Measurements from ENCODE around the gene CGB8. TPM values are rescaled to one million over a fixed set of nuclear protein-coding genes. Genes with fewer than 3 reads are reported as not detected.

The CGB8 gene
- total RNA-seq, 4 donors from 2014 or later, result not detected

- TF ChIP-seq POLR2A (IDR thresholded peaks at IDR 0.05), result no peak
- Histone ChIP-seq H3K4me1 (peaks cover 0 to 7% of the 10 kb centered on the region in 2 donors), H3K27me3 (no peaks in the 10 kb centered on the region), H3K36me3 (no peaks in the 10 kb centered on the region), H3K9me3 (no peaks in the 10 kb centered on the region), H3K4me3 (no peak overlapping the region), H3K27ac (no peak overlapping the region)
- DNase-seq, result no peak
- intact Hi-C loops (cut with DNase I; ENCODE audit: low total_unique reads), result no loop called here
These were observed 34.6 kb downstream of the CGB8 start for GRCh38 chr19:49014123-49014869.

- DNase-seq, result no peak
- TF ChIP-seq CTCF (IDR thresholded peaks at IDR 0.05), result no peak
- TF ChIP-seq POLR2A (IDR thresholded peaks at IDR 0.05), result no peak
- Histone ChIP-seq H3K27me3 (no peaks in the 10 kb centered on the region), H3K27ac (no peak overlapping the region), H3K4me1 (no peaks in the 10 kb centered on the region), H3K4me3 (no peak overlapping the region), H3K9me3 (no peaks in the 10 kb centered on the region), H3K36me3 (no peaks in the 10 kb centered on the region)
- intact Hi-C loops (cut with DNase I; ENCODE audit: low total_unique reads), result no loop called here
These were observed 37.7 kb downstream of the CGB8 start for GRCh38 chr19:49011194-49011593.

GRCh38 chr19:49010453-49010852 lies 38.5 kb downstream of the CGB8 start:
- Histone ChIP-seq H3K27me3 (no peaks in the 10 kb centered on the region), H3K9me3 (no peaks in the 10 kb centered on the region), H3K27ac (no peak overlapping the region), H3K4me1 (no peaks in the 10 kb centered on the region), H3K36me3 (no peaks in the 10 kb centered on the region), H3K4me3 (no peak overlapping the region)
- intact Hi-C loops (cut with DNase I; ENCODE audit: low total_unique reads), result no loop called here
- TF ChIP-seq POLR2A (IDR thresholded peaks at IDR 0.05) (no peak), CTCF (IDR thresholded peaks at IDR 0.05) (no peak)
- no peak for DNase-seq

DNA sequence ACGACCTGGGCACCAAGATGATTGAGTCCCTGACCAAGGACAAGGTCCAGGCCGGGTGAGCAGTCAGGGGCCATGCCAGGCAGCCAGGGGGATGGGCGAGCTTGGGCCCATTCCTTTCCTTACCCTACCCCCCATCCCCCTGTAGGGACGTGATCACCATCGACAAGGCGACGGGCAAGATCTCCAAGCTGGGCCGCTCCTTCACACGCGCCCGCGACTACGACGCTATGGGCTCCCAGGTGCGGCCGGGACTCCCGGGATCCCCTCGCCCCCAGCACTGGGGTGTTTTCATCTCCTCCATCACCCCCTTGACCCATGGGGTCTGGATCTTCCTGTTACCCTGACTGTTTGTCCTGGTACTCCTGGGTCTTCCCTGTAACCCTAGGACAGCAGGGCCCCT lies 39.1 kb downstream of the CGB8 start:
- Histone ChIP-seq H3K36me3 (no peaks in the 10 kb centered on the region), H3K9me3 (no peaks in the 10 kb centered on the region), H3K27me3 (no peaks in the 10 kb centered on the region), H3K4me1 (no peaks in the 10 kb centered on the region), H3K4me3 (no peak overlapping the region), H3K27ac (no peak overlapping the region)
- intact Hi-C loops (cut with DNase I; ENCODE audit: low total_unique reads), result no loop called here
- TF ChIP-seq POLR2A (IDR thresholded peaks at IDR 0.05) (no peak), CTCF (IDR thresholded peaks at IDR 0.05) (no peak)
- no peak for DNase-seq

DNA sequence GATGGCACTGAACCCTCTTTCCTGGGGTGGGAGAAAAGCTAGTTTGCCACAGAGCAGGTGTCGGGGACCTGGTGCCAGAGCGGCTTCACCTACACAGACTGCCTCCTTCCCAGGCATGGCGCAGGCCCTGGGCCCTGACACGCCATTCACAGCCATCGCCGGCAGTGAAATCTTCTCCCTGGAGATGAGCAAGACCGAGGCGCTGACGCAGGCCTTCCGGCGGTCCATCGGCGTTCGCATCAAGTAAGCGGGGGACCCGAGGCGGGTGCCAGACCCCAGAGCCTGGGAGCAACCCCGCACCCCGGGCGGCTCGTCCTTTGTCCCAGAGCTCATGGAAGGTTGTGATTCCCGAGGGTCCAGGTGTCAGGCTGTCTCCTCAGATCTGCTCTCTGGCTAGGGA lies 42.0 kb downstream of the CGB8 start:
- DNase-seq, result no peak
- intact Hi-C loops (cut with DNase I; ENCODE audit: low total_unique reads), result no loop called here
- Histone ChIP-seq H3K36me3 (no peaks in the 10 kb centered on the region), H3K27me3 (no peaks in the 10 kb centered on the region), H3K4me3 (no peak overlapping the region), H3K9me3 (no peaks in the 10 kb centered on the region), H3K4me1 (no peaks in the 10 kb centered on the region), H3K27ac (no peak overlapping the region)
- TF ChIP-seq POLR2A (IDR thresholded peaks at IDR 0.05) (no peak), CTCF (IDR thresholded peaks at IDR 0.05) (no peak)
